GM12801 (cell line): Measurements from ENCODE around the gene NSMCE1.

ENCODE experiments used
- TF ChIP-seq, protein P1 (sequence below): IDR thresholded peaks from one replicate; pipeline ENCODE4 v1.5.1; 2011; ENCODE audit warnings: control low read depth; ENCODE audit not compliant: insufficient read length; ENCODE audit errors: extremely low read depth

Gene NSMCE1

DNA sequence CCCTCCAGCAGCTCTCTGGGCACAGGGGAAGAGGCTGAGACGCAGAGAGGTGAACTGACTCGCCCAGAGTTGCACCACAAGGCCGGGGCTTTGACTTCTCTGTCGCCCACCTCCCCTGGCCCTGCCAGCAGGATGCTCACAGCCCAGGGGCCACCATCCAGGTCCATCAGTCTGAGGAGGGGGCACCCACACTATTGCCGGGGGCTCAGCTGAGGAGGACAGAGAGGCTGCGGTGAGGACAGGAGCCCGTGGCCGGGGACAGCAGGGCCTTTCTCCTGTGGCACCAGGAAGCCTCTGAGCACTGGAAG, 32.7 kb downstream of the NSMCE1 start:
- TF ChIP-seq, protein P1, sequence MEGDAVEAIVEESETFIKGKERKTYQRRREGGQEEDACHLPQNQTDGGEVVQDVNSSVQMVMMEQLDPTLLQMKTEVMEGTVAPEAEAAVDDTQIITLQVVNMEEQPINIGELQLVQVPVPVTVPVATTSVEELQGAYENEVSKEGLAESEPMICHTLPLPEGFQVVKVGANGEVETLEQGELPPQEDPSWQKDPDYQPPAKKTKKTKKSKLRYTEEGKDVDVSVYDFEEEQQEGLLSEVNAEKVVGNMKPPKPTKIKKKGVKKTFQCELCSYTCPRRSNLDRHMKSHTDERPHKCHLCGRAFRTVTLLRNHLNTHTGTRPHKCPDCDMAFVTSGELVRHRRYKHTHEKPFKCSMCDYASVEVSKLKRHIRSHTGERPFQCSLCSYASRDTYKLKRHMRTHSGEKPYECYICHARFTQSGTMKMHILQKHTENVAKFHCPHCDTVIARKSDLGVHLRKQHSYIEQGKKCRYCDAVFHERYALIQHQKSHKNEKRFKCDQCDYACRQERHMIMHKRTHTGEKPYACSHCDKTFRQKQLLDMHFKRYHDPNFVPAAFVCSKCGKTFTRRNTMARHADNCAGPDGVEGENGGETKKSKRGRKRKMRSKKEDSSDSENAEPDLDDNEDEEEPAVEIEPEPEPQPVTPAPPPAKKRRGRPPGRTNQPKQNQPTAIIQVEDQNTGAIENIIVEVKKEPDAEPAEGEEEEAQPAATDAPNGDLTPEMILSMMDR, result no peak

DNA sequence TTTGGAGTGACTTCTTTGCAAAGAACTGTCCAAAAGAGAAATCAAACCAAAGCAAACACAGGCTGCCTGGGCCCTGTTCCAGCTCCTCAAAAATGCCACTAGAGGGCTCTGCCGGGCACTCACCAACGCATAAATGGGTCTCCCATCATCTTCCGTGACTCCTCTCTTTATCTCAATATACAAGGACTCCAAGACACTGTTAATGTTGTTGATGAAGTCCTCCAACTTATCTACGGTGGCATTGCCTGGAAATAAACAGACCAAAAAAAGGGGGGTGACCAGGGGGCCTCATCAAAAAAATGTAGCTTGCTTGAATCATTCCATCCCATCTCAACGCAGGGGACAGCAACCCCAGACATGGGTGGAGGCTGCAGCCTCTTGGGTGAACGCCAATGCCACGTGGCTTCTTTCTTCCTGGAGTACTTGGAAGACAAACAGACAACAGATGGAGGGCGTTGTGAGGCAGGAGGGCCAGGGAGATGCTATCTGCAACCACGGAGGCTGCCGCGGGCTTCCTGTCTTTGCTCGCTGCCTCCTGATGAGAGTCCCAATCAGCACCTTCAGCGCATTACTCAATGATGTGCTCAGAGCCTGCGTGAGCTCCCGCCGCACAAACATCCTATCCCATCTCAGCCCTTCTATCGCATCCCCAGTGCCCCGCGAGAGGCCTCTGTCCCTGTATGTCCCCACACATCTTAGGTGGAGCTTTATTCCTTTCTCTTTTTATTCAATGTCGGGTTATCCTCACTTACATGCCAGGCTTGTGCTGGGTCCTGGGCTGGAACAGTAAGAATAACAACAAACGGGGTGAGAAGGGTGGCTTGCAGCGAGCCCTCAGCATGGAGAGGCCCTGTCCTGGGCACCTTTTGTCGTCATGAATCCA, 33.3 kb downstream of the NSMCE1 start:
- TF ChIP-seq, protein P1, result peak; percentile 47

DNA sequence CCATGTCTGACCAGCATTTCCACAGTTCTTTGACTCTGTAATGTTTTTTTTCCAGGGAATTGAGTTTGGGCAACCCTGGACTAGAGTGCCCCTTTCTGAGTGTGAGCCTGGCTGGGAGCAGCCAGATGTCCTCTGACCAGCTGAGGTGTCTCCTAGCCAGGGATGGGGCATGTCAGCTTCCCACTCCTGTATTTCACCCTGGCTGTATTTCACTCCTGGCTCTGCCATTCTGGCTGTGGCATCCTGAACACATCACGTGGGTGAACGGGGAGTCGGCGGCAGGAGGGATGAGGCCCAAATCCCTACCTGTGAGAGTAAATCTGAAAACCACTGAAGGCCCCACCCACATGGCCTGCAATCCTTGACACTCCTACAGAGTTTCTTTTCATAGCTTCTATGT, 34.0 kb downstream of the NSMCE1 start:
- TF ChIP-seq, protein P1, result no peak

DNA sequence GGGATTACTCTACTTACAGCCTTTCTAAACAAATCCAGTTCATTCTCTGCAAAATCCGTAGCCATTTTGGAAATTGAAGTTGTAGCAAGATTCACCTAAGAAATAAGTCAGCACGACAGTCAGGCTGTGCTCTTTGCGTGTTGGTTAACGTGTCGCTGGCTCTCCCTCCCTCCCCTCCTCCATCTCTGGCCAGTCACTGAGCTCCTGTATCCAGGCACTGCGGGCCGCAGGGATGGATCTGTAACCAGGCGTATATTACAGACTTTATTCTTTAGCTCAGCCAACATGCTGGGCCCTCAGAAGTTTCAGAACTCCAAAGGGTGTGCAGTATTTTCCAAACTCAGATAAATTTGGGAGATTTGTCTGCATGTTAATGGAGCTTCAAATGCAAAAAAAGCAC, 34.4 kb downstream of the NSMCE1 start:
- TF ChIP-seq, protein P1, result no peak

DNA sequence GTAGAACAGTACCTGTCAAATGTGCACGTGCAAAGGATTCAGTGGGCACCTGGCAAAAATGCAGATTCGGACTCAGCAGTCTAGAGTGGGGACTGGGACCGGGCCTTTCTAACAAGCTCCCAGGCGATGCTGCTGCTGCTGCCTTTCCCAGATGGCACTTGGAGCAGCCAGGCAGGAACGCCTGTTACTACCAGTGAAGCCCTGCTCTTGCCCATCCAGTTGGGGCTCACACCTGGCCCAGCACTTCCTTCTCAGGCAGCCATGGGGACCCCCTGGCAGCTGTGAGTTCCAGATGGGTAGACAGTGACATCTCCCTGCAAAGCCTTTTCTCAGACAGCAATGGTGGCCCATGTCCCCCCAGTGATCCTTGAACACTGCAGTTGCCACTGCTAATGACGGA, 34.8 kb downstream of the NSMCE1 start:
- TF ChIP-seq, protein P1, result no peak

DNA sequence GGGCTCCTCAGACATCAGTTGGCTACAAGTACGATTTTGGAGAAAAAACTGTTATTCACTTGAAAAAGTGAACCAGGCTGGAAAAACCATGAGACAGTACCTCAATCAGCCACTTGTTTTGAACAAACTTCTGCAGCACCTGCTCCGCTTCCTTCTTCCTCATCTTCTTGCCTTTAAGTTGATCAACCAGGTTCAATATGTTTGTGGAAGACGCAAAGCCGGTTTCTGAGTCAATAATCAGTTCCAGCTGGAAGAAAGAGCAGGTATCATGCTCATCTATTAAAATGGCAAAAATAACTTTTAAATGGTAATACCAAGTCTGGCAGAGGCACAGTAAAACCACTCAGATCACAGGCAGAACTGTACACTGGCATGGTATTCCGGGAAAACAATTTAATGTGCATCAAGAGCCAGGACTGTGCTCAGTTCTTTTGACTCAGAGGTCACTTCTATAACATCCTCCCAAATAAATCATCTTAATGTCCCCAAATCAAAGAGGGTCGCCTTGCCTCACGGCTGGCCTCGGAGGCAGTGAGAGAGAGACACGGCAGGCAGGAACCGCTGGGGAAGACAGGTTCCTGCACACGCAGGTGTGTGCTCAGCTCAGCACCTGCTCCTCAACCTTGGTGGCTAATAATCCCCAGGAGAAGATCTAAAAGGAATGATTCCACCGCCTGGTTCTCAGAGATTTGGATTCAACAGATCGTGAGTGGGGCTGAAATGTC, 35.5 kb downstream of the NSMCE1 start:
- TF ChIP-seq, protein P1, result no peak

DNA sequence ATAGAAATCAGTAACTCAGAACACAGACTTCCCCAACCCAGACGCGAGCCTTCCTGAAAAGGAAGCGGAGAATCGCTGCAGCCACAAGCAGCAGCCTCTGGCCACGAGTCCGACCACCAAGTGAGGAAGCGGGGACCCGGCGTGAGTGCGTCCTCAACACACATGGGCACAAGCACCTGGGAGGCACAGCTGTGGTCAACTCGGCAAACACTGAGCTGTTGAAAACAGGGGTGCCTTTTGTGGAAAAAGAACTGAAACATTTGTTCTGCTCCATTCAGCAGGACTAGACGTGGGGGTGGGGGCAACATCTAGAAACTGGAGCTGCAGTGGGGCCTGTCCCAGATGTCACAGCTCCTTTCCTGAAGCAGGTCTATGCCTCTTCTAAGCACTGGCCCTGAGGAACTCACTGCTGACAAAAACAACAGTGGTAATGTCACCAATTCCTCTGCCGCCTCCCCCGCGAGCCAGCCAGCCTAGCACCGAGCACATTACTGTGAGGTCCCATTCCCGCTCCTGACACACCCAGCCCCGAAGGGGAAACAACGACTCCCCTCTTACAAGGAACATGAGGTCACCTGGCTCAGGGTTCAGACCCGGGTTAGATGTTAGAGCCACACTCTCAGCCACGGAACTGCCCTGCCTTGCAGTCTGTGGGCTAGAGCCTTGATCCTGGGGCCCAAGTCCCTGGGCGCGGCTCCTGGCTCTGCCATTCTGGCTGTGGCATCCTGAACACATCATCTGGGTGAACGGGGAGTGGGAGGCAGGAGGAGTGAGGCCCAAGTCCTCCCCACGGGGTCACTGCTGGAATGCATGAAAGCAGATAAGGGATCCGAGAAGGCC, 36.3 kb downstream of the NSMCE1 start:
- TF ChIP-seq, protein P1, result no peak
